ENCODE measurements around the gene KCNJ6.
A peak's percentile ranks its signal among the peaks of the same experiment; 100 is the strongest.

GRCh38 chr21:37675202-37675801 lies 241.0 kb downstream of the KCNJ6 start:
- TF ChIP-seq CTCF (IDR thresholded peaks at IDR 0.05 in 4 of 5, conservative IDR thresholded peaks at IDR 0.05 in 1 of 5) (peak; percentile 60 to 97 (median 81)), POLR2A (IDR thresholded peaks at IDR 0.05) (no peak)
